Psoas muscle (tissue), 7 donors: Measurements from ENCODE around the gene ZNF558. TPM values are rescaled to one million over a fixed set of nuclear protein-coding genes. Genes with fewer than 3 reads are reported as not detected.

Source experiments
- polyA plus RNA-seq, 3 donors: library from polyadenylated mRNA; stranded (reverse); fragments of 200-250 nt; gene quantifications; one replicate each; pipeline ENCODE4 v1.2.3, GENCODE V29; 2013
- total RNA-seq, 4 donors: library from RNA; stranded (reverse); fragmentation: NEBNext Ultra II Directional in 2 of 4; extraction: Animal tissue kit (Norgen Biotek cat#: 25700) in 2 of 4; gene quantifications; one replicate each; pipeline versions ENCODE4 v1.2.1 to v1.2.4, GENCODE V29; 2021 to 2023
- donor health status: healthy with polysubstance abuse.
- donor health status: DM: no; HTN: no; CAD: no; lungs with moderate emphysema.
- donor health status: Bipolar disorder and iron deficiency.
- donor health status: healthy.
- donor health status: DM: no; HTN: no; CAD: no.
- donor health status: DM: no; HTN: no; CAD: no.
- donor health status: DM: yes; HTN: yes; CAD: no.

Gene ZNF558
- total and polyA plus RNA-seq, 7 donors: 5.7 to 15.7 (median 13.7) TPM

Other genes with a start within 250 kb of the ZNF558 start
- 1 to 10 TPM; 1.9 to 8.2 (median 3.8) TPM for gene ADAMTS10, start 221.6 kb downstream of the ZNF558 start, total RNA-seq
- gene ADAMTS10, start 221.6 kb downstream of the ZNF558 start, polyA plus RNA-seq: 1 to 10 TPM; 3.4 to 3.8 (median 3.4) TPM
- not detected for gene NFILZ, start 201.7 kb downstream of the ZNF558 start, total RNA-seq
- not detected for gene NFILZ, start 201.7 kb downstream of the ZNF558 start, polyA plus RNA-seq
- gene ACTL9, start 133.5 kb downstream of the ZNF558 start, total RNA-seq: not detected
- not detected for gene ACTL9, start 133.5 kb downstream of the ZNF558 start, polyA plus RNA-seq
- not detected for gene OR2Z1, start 110.7 kb downstream of the ZNF558 start, total RNA-seq
- not detected for gene OR2Z1, start 110.7 kb downstream of the ZNF558 start, polyA plus RNA-seq
- not detected for gene MBD3L1, start 73 bp upstream of the ZNF558 start, total RNA-seq
- not detected for gene MBD3L1, start 73 bp upstream of the ZNF558 start, polyA plus RNA-seq
- under 1 TPM in 3 of 4 donors, not detected in 1; under 0.01 to 0.37 (median 0.02) TPM for gene MUC16, start 178.1 kb upstream of the ZNF558 start, total RNA-seq
- under 1 TPM in 2 of 3 donors, not detected in 1; 0.01 TPM for gene MUC16, start 178.1 kb upstream of the ZNF558 start, polyA plus RNA-seq